Pulmonary artery endothelial cell (primary cell): ENCODE data around the gene CDH4. TPM values are rescaled to one million over a fixed set of nuclear protein-coding genes. Genes with fewer than 3 reads are reported as not detected.
A peak's percentile ranks its signal among the peaks of the same experiment; 100 is the strongest.

Source experiments
- DNase-seq: peaks from one replicate; pipeline ENCODE4 v3.0.0-alpha.2; 2011; ENCODE audit warnings: low read depth, low spot score
- total RNA-seq: library from RNA; depleted of rRNA; stranded (reverse); fragments of >200 nt; gene quantifications from 2 replicates; pipeline ENCODE4 v1.2.3, GENCODE V29; 2014

The CDH4 gene
- total RNA-seq, 1 donor from 2014 or later, result 7.5 TPM

- DNase-seq, result no peak
These were observed 634.0 kb downstream of the CDH4 start for GRCh38 chr20:61885759-61886715.

DNA sequence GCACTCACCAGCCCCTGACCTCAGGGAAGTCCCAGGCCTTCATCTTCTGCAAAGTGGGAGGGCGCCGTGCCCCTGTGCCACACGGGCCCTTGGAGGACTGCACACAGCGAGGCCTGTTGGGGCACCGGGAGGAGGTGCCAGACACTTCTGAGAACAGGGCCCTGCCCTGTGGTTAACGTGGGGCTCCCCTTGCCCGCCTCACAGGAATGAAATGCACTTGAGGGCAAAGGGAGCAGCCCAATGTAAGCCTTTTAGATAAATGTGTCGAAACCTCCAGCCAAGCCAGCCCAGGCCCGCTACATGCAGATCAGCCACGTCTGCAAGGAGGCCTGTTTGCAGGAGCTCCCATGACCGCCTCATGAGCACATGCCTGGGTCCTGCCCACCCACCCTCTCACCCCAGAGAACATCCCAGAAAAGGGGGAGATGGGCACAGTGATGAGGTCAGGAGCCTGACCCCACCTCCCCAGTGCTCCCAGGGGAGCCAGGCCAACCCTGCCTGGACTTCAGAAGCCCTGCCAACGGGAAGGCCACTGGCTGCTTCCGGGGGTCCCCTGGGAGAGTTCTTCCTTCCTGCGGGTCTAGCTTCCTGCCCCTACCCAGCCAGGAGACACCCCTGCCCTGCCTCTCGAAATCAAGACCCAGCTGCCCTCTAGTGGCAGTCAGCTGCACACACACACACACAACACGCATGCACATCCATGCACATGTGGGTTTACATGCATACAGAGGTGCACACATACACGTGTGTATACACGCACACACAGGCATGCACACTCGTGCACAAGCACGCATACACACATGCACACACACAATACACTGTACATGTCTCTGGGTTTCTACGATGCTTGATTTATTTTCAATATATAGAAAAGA, 634.9 kb downstream of the CDH4 start:
- DNase-seq, result no peak

DNA sequence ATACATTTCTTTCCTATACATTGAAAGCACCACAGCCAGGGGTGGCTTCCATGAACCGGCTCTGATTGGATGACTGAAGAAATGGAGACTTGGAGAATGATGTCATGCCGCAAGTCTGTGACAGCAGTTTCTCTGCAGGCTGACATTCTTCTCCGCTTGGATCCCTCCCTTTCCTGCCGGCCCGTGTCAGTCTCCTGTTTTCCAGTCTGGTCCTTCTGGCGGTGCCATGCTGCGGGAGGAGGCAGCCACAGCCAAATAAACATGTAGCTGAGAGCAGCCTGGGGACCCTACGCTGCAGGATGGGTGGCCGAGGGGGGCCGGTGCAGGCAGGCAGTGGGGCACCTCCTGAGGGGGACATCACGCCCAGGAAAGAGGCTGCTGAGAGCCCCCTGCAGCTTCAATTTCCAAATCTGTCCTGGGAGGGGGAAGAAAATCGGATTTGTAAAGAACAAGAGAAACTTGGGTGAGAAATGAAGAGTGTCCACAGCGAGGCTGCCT, 635.6 kb downstream of the CDH4 start:
- no peak for DNase-seq

GRCh38 chr20:61888101-61888865, 636.2 kb downstream of the CDH4 start:
- DNase-seq, result no peak

- DNase-seq, result no peak
These were observed 637.6 kb downstream of the CDH4 start for GRCh38 chr20:61889659-61890058.

DNA sequence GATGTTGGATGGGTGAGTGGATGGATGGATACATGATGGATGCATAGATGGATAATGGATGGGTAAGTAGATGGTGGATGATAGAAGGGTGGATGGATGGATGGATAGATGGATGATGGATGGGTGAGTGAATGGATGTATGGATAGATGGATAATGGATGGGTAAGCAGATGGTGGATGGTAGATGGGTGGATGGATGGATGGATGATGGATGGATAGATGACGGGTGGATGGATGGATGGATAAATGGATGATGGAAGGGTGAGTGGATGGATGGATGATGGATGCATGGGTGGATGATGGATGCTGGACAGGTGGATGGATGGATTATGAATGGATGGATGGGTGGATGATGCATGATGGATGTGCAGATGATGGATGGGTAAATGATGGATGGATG, 638.1 kb downstream of the CDH4 start:
- DNase-seq, result no peak

GRCh38 chr20:61891476-61891875, 639.4 kb downstream of the CDH4 start:
- no peak for DNase-seq

GRCh38 chr20:61891916-61892649, 640.0 kb downstream of the CDH4 start:
- DNase-seq, result no peak

- no peak for DNase-seq
These were observed 643.0 kb downstream of the CDH4 start for GRCh38 chr20:61895016-61895415.

DNA sequence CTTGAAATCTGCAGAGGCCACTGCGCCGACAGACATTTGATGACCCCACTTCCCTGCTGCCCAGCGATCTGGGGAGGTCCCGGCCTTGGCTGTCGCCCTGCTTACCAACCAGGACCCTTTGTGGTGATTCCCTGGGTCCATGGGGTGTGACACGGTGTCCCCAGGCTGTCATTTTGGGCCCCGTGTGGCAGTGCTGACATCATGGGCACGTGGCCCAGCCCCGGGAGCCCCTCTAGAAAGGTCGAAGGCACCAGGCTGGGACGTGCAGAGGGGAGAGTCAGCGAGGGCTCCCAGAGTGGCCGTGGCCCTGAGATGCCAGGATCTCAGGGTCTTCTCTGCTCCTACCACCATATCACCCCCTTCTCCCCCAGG, 643.6 kb downstream of the CDH4 start:
- DNase-seq, result no peak

GRCh38 chr20:61896058-61896961, 644.2 kb downstream of the CDH4 start:
- peak; percentile 7 for DNase-seq

GRCh38 chr20:61897401-61898295, 645.6 kb downstream of the CDH4 start:
- no peak for DNase-seq

DNA sequence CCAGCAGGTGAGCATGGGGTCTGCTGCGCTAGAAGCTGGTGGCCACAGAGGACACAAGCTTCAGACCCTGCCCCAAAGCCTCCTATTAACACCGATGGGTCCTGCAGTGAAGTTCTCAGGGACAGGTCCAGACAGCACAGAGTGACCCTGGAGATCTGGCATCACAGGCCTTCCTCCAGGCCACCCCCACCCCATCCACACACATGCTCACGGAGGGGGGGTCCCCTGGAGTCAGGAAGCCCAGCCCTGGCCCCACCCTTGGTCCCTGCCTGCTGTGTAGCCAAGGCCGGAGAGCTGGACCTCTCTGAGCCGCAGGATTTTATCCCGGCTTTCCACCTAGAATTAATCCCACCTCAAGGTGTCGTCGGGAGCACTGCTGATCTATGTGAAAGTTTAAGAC, 646.3 kb downstream of the CDH4 start:
- DNase-seq, result no peak

- no peak for DNase-seq
These were observed 648.2 kb downstream of the CDH4 start for GRCh38 chr20:61900011-61900944.

- DNase-seq, result no peak
These were observed 648.9 kb downstream of the CDH4 start for GRCh38 chr20:61900945-61901293.

- no peak for DNase-seq
These were observed 649.5 kb downstream of the CDH4 start for GRCh38 chr20:61901392-61902220.
